ENCODE measurements around the gene HOOK2.
"Not testable (repeated sequence)": the region's sequence is repeated elsewhere in the genome, so short reads cannot be mapped to it uniquely, and the experiment has no call there.

The HOOK2 gene

DNA sequence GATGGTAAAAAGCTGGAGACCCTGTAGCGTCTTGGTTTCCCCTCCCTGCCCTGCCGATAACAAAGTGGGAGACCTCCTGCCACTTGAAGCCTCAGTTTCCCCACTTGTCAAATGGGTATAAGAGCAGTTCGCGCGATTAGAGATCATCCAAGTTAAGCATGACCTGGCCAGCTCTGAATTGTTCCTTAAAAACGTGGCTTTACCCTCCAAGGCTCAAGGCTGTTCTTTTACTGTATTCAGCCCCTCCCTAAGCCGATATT lies 52.0 kb downstream of the HOOK2 start:
- in situ Hi-C loops (cut with HindIII; ENCODE audit: low sequenced_read_pairs), result no loop called here

DNA sequence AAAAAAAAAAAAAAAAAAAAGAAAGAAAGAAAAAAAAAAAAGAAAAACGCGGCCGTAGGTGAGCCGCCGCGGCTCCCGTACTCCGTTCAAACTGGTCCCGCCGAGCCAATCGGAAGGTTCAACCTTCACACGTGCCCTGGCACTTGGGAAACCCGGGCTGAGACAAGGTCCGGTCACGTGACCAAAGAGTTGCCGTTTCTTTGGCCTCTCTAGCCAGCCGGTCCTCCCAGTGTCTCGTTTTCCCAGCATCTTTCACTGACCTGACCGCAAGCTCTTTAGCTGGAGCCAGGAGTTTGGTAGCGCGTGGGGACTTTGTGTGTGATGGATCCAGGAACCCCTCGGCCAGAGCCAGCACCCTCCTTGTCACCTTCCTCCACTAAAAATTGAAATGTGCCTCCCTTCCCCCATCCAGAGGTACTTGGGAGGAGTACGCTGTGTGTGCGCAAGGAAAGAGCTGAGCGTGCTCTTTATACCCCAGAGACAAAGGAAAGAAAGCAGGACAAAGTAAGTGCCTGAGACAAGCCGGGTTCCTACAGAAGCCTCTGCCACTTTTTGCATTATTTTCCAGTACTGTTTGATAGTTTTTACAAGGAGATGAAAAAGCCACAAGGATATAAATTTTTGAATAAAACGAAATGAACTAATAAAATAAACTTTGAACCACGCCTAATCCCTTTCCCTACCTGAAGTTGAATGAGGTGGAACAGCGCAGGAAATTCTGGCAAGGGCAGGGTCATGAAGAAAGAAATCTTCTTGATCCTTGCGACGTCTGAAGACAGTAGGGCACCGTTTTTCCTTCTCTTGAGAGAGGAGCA lies 52.6 kb downstream of the HOOK2 start:
- in situ Hi-C loops (cut with HindIII; ENCODE audit: low sequenced_read_pairs), result no loop called here

DNA sequence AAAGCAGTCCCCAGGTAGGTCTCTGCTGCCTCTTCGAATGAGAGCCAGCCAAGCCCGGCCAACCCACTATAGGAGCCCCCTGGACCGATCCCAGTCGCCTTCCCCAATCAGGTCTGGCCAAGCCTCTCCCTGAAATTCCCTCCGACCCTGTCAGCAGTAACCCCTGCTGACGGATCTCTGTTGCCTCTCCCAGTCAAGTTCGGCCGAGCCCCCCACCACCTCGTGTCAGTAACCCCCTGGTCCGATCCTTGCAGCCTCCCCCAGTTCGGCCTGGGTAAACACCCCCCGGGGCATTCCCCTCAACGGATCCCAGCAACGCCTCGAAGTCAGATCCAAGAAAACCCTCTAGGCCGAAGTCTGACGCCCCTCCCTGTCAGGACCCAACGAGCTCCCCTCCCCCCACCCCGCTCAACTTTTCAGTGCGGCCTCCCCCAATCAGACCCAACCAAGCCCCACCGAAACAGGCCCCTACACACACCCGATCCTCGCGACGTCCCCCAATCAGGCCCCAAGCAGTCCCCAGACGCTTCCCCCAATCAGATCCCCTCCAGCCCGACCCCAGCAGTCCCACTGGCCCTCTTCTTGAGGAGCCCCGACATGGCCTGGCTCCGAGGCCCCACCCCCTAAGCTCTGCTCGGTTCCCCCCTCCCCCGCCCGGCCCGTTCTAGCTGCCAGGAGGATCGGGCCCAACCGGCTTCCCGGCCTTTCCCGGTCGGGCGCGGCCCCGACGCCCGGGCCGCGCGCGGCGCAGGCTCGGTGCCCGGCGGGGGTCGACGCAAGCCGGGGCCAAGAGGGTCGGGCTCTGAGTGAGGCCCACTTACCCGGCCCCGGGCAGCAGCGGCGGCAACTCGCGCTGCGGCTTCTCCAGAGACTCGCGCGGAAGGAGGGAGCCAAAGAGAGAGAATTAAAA lies 53.4 kb downstream of the HOOK2 start:
- in situ Hi-C loops (cut with HindIII; ENCODE audit: low sequenced_read_pairs), result no loop called here

DNA sequence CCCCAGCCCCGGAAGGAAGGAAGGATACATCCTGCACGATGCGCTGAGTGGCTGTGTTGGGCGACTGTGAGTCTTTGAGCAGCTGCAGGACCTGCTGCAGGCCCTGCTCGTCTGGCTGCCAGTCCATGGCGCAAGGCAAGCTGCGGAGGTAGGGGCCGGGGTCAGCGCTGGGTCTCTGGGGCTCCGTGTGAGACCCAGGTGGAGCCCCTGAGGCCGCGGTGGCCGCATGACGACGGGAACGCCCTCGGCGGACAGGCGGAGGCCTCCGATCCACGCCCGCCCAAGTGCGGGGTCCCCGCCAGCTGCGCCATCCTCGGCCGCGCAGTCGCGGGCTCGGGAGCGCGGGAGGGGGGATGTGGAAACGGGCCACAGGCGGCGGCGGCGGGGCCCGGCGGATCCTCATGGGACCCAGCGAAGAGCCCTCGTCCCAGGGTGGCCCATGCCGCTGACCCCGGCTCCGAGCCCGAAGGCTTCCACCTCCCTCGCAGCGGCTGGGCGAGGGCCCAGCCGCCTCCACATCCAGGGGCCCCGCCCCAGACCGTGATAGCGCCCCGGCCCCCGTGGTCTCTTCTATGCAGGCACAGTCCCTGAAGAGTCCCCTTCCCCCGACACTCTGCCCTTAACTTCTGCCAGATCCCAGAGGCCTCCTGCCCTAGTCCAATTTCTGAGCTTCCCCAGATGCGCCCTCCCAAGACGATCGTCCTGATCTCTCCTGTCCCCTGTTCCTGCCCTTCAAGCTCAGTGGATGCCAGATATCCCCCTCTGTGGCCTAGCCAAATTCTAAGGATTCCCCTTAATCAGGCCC lies 54.3 kb downstream of the HOOK2 start:
- in situ Hi-C loops (cut with HindIII; ENCODE audit: low sequenced_read_pairs), result no loop called here

DNA sequence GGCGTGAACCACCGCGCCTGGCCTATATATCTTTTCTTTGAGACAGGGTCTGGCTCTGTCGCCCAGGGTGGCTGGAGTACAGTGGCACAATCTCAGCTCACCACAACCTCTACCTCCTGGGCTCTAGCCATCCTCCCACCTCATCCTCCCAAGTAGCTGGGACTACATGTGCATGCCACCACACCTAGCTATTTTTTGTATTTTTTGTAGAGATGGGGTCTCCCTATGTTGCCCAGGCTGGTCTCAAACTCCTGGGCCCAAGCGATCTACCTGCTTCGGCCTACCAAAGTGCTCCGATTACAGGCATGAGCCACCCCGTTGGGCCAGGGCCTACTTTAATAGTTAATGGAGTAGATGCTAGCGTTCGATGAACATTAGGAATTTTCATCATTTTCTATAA lies 55.1 kb downstream of the HOOK2 start:
- in situ Hi-C loops (cut with HindIII; ENCODE audit: low sequenced_read_pairs), result no loop called here

DNA sequence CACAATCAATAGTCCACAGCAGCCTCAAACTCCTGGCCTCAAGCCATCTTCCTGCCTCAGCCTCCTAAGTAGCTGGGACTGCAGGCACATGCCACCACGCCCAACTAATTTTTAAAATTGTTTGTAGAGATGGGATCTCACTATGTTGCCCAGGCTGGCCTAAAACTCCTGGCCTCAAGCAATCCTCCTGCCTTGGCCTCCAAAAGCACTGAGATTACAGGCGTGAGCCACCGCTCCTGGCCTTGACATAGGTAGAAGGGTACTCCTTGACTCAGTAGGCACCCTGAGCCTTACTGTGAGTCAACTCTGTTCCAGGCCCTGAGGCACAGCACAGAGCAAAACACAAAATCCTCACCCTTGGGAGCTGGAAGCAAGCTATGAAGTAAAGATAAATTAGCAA lies 59.4 kb downstream of the HOOK2 start:
- in situ Hi-C loops (cut with HindIII; ENCODE audit: low sequenced_read_pairs), result no loop called here

DNA sequence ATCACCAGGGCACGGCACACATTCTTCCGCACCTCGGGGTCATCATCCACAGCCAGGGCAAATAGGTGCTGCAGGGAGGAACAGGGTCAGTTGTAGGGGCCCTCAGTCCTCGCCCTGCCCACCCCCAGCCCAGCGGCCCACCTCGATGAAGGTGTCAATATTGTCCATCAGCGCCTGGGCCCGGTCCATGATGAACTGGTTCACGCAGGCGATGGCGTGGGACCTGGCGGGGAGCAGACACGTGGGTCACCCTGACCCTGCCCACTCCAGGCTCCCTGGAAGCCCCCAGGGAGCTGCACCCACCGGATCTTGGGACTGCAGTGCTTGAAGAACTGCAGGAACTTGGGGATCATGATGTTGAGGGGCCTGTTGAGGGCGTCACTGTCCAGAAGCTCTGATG lies 60.2 kb downstream of the HOOK2 start:
- in situ Hi-C loops (cut with HindIII; ENCODE audit: low sequenced_read_pairs), result no loop called here

DNA sequence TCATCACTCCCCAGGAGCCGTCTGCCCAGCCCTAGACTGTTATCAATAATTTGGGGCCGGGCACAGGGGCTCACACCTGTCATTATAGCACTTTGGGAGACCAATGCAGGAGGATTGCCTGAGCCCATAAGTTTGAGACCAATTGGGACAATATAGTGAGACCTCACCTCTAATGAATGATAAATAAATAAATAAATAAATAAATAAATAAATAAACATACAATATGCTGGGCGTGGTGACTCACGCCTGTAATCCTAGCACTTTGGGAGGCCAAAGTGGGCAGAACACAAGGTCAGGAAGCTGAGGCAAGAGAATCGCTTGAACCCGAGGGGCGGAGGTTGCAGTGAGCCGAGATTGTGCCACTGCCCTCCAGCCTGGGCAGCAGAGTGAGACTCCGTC lies 62.0 kb downstream of the HOOK2 start:
- in situ Hi-C loops (cut with HindIII; ENCODE audit: low sequenced_read_pairs), result not testable (repeated sequence)

Measured in DLD1 (cell line).